GM12801 (cell line): ENCODE measurements around the gene CCDC148.

Source experiments
- CTCF ChIP-seq: IDR thresholded peaks from one replicate; pipeline ENCODE4 v1.5.1; 2011; ENCODE audit warnings: control low read depth; ENCODE audit not compliant: insufficient read length; ENCODE audit errors: extremely low read depth

Gene CCDC148

GRCh38 chr2:158154596-158154995 lies 302.0 kb downstream of the CCDC148 start:
- TF ChIP-seq CTCF, result no peak

- no peak for TF ChIP-seq CTCF
Measured at GRCh38 chr2:158153270-158154015, 303.1 kb downstream of the CCDC148 start.

- TF ChIP-seq CTCF, result no peak
Measured at GRCh38 chr2:158144914-158145625, 311.5 kb downstream of the CCDC148 start.

GRCh38 chr2:158143703-158144360 lies 312.7 kb downstream of the CCDC148 start:
- TF ChIP-seq CTCF, result no peak

- no peak for TF ChIP-seq CTCF
Measured at GRCh38 chr2:158142568-158143332, 313.8 kb downstream of the CCDC148 start.

- TF ChIP-seq CTCF, result no peak
Measured at GRCh38 chr2:158142165-158142564, 314.4 kb downstream of the CCDC148 start.

GRCh38 chr2:158140201-158140600 lies 316.4 kb downstream of the CCDC148 start:
- no peak for TF ChIP-seq CTCF
